NB4 (cell line): ENCODE data around the gene CTDNEP1.

Experiments
- MYC ChIP-seq: IDR thresholded peaks from 2 replicates; pipeline ENCODE4 v1.6.1; 2011; ENCODE audit warnings: low read depth, low read length
- POLR2A ChIP-seq: IDR thresholded peaks from 2 replicates; pipeline ENCODE4 v1.6.1; 2011; ENCODE audit warnings: mild to moderate bottlenecking; ENCODE audit not compliant: insufficient read length; ENCODE audit errors: extremely low read depth
- TF ChIP-seq, protein P1 (sequence below): IDR thresholded peaks from 2 replicates; pipeline ENCODE4 v1.6.1; 2011; ENCODE audit warnings: low read depth, low read length
- TF ChIP-seq, protein P2 (sequence below): IDR thresholded peaks from one replicate; pipeline ENCODE4 v1.5.1; 2012; ENCODE audit warnings: low read depth, low read length

DNA sequence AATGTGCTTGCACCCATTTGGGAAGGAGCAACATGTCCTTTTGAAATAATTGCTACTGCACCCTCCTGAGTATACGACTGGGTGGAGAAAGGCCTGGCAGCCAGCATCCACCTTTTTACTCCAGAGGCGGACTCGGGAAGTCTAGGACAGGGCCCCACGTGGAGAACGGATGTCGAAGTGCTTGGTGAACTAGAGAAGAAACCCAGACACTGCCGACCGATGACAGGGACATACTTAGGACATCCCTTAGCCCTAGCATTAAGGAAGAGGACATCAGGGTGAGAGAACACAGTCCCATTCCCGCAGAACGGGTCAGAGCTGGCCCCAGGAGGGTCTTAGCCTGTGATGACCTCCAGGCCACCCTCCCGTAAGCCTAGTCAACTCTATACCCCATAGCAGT is 39.2 kb upstream of the CTDNEP1 start:
- TF ChIP-seq, protein P1, sequence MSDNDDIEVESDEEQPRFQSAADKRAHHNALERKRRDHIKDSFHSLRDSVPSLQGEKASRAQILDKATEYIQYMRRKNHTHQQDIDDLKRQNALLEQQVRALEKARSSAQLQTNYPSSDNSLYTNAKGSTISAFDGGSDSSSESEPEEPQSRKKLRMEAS = no peak
- TF ChIP-seq, protein P2, sequence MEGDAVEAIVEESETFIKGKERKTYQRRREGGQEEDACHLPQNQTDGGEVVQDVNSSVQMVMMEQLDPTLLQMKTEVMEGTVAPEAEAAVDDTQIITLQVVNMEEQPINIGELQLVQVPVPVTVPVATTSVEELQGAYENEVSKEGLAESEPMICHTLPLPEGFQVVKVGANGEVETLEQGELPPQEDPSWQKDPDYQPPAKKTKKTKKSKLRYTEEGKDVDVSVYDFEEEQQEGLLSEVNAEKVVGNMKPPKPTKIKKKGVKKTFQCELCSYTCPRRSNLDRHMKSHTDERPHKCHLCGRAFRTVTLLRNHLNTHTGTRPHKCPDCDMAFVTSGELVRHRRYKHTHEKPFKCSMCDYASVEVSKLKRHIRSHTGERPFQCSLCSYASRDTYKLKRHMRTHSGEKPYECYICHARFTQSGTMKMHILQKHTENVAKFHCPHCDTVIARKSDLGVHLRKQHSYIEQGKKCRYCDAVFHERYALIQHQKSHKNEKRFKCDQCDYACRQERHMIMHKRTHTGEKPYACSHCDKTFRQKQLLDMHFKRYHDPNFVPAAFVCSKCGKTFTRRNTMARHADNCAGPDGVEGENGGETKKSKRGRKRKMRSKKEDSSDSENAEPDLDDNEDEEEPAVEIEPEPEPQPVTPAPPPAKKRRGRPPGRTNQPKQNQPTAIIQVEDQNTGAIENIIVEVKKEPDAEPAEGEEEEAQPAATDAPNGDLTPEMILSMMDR = no peak
- no peak for TF ChIP-seq POLR2A
- TF ChIP-seq MYC = no peak
